B cell (primary cell): ENCODE data around the gene CA9. TPM values are rescaled to one million over a fixed set of nuclear protein-coding genes. Genes with fewer than 3 reads are reported as not detected.

Source experiments
- ATAC-seq: fragments of 200-7000 bp; cut with Tn5 transposase; one replicate; pipeline ENCODE4 v1.10.0; 2021; ENCODE audit warnings: low read depth, mild to moderate bottlenecking, moderate number of reproducible peaks, moderate library complexity
- CTCF ChIA-PET: fragments of 350-600 bp; sonication (Branson Sonifier 250); formaldehyde crosslinking; loops from one replicate; lab custom pipeline; 2021; ENCODE audit warnings: antibody characterized with exemption, inconsistent platforms; lab: Charles Lee
- POLR2A ChIA-PET: fragments of 350-600 bp; sonication (Branson Sonifier 250); formaldehyde crosslinking; loops from one replicate; lab custom pipeline; 2021; ENCODE audit warnings: antibody characterized with exemption; lab: Charles Lee
- DNase-seq: peaks from one replicate; pipeline ENCODE4 v3.0.0; 2013
- H2AFZ ChIP-seq: 2 replicates; pipeline ENCODE4 v1.6.1; 2012; ENCODE audit warnings: mild to moderate bottlenecking, low read depth, low read length; ENCODE audit not compliant: insufficient read depth, poor library complexity, severe bottlenecking
- H3K27ac ChIP-seq, 2 donors: 1 replicate in 1 of 2; 2 replicates in 1 of 2; pipeline ENCODE4 v1.5.1; 2012 to 2013; ENCODE audit warnings: low read length in 2 of 2, mild to moderate bottlenecking in 2 of 2, moderate library complexity in 1 of 2
- H3K27me3 ChIP-seq, 4 experiments: fragments of 200-600 bp in 1 of 4; sonication (generic) in 1 of 4; replicated peaks in 1 of 4; 1 replicate in 2 of 4; 2 replicates in 2 of 4; pipeline versions ENCODE4 v1.6.1 to v1.7.0; 2013 to 2016; ENCODE audit warnings: low read length in 3 of 4, mild to moderate bottlenecking in 2 of 4, mixed read lengths in 1 of 4, moderate library complexity in 1 of 4; ENCODE audit not compliant: insufficient read depth in 4 of 4, control insufficient read depth in 3 of 4; ENCODE audit errors: control extremely low read depth in 1 of 4
- H3K36me3 ChIP-seq, 2 experiments: replicated peaks in 1 of 2; 1 replicate in 1 of 2; 2 replicates in 1 of 2; pipeline versions ENCODE4 v1.6.1 to v1.7.1; 2013; ENCODE audit warnings: low read length in 1 of 2; ENCODE audit not compliant: insufficient read depth in 2 of 2, control insufficient read depth in 1 of 2; ENCODE audit errors: control extremely low read depth in 1 of 2, extremely low read depth in 1 of 2
- H3K4me1 ChIP-seq, 2 donors: fragments of 200-600 bp in 1 of 2; sonication (generic) in 1 of 2; 1 replicate in 1 of 2; 2 replicates in 1 of 2; pipeline versions ENCODE4 v1.5.1 to v1.6.1; 2013 to 2017; ENCODE audit warnings: low read length in 2 of 2; ENCODE audit not compliant: control insufficient read depth in 2 of 2, insufficient read depth in 2 of 2
- H3K4me2 ChIP-seq: replicated peaks from 2 replicates; pipeline ENCODE3; 2012; ENCODE audit warnings: mild to moderate bottlenecking, low read depth, low read length; ENCODE audit not compliant: poor library complexity, severe bottlenecking
- H3K4me3 ChIP-seq, 5 experiments: fragments of 200-600 bp in 1 of 5; sonication (generic) in 1 of 5; 1 replicate in 3 of 5; 2 replicates in 2 of 5; pipeline versions ENCODE4 v1.5.1 to v1.7.0; 2011 to 2016; ENCODE audit warnings: low read length in 4 of 5, mild to moderate bottlenecking in 4 of 5, low read depth in 2 of 5, control low read depth in 1 of 5, moderate library complexity in 1 of 5; ENCODE audit not compliant: insufficient read depth in 1 of 5; ENCODE audit errors: control extremely low read depth in 1 of 5, extremely low read depth in 1 of 5
- H3K79me2 ChIP-seq: fragments of 200-600 bp; sonication (generic); one replicate; pipeline ENCODE4 v1.6.0; 2016; ENCODE audit warnings: low read length; ENCODE audit not compliant: control insufficient read depth, insufficient read depth
- H3K9ac ChIP-seq: fragments of 200-600 bp; sonication (generic); 2 replicates; pipeline ENCODE4 v1.6.1; 2017; ENCODE audit warnings: mild to moderate bottlenecking, low read length, moderate library complexity
- H3K9me3 ChIP-seq, 3 donors: one replicate each; pipeline versions ENCODE4 v1.6.1 to v1.7.1; 2013; ENCODE audit warnings: low read length in 2 of 3; ENCODE audit not compliant: control insufficient read depth in 2 of 3, insufficient read depth in 1 of 3; ENCODE audit errors: control extremely low read depth in 1 of 3
- H4K20me1 ChIP-seq: 2 replicates; pipeline ENCODE4 v1.6.0; 2012; ENCODE audit warnings: mild to moderate bottlenecking, low read length; ENCODE audit not compliant: insufficient read depth, control insufficient read depth, poor library complexity, severe bottlenecking
- H3K27ac Mint-ChIP-seq: one replicate; pipeline ENCODE4 v1.8.0; 2021; ENCODE audit warnings: mixed read lengths
- H3K27me3 Mint-ChIP-seq: one replicate; pipeline ENCODE4 v1.8.0; 2021; ENCODE audit warnings: mixed read lengths
- H3K4me1 Mint-ChIP-seq: one replicate; pipeline ENCODE4 v1.8.0; 2021; ENCODE audit warnings: mixed read lengths
- H3K4me3 Mint-ChIP-seq: one replicate; pipeline ENCODE4 v1.8.0; 2021; ENCODE audit warnings: mixed read lengths
- H3K9me3 Mint-ChIP-seq: one replicate; pipeline ENCODE4 v1.8.0; 2022; ENCODE audit warnings: mixed read lengths; ENCODE audit not compliant: insufficient read depth
- CTCF ChIP-seq: fragments of 200-600 bp; IDR thresholded peaks from one replicate; pipeline ENCODE4 v1.8.0; 2022; ENCODE audit warnings: antibody characterized with exemption, mild to moderate bottlenecking
- EZH2 ChIP-seq: IDR thresholded peaks from 2 replicates; pipeline ENCODE4 v1.6.1; 2012; ENCODE audit warnings: borderline replicate concordance, low read depth, mild to moderate bottlenecking, moderate library complexity, low read length; ENCODE audit not compliant: insufficient read depth, poor library complexity, severe bottlenecking
- WGBS: methylation state at CpG from one replicate; pipeline ENCODE4 v1.1.5; 2013; ENCODE audit warnings: missing lambda C conversion rate; ENCODE audit not compliant: insufficient coverage; 5-methylcytosine and 5-hydroxymethylcytosine counted together
- intact Hi-C: fragments of 100-400 bp; cut with micrococcal nuclease; formaldehyde crosslinking; loops from one replicate; pipeline ENCODE4 v1.10.0; 2022
- polyA plus RNA-seq: library from polyadenylated mRNA; depleted of rRNA; stranded (reverse); fragments of >200 nt; gene quantifications from 2 replicates; pipeline ENCODE4 v1.2.3, GENCODE V29; 2012
- total RNA-seq, 2 donors: library from RNA; stranded (reverse); fragments of 120-200 nt in 1 of 2; gene quantifications; 1 replicate in 1 of 2; 2 replicates in 1 of 2; pipeline versions ENCODE4 v1.2.3 to v1.2.4, GENCODE V29; 2013 to 2022

Gene CA9
- total and polyA plus RNA-seq, 2 donors (not counting 1 experiment from before 2014, with no cell fraction given): not detected

GRCh38 chr9:35711501-35712428 is 38.0 kb downstream of the CA9 start:
- Histone ChIP-seq H4K20me1 (peaks cover 17% of the 10 kb centered on the region), H3K27ac (no peak overlapping the region), H3K27me3 (no peaks in the 10 kb centered on the region), H3K4me1 (no peaks in the 10 kb centered on the region), H3K9me3 (no peaks in the 10 kb centered on the region), H3K9ac (no peak overlapping the region), H3K4me2 (no peak overlapping the region), H3K4me3 (no peak overlapping the region), H2AFZ (no peak overlapping the region), H3K36me3 (peaks cover 8 to 91% of the 10 kb centered on the region in 2 experiments), H3K79me2 (peaks cover 39% of the 10 kb centered on the region)
- Mint-ChIP-seq H3K4me1 (peaks cover 1% of the 10 kb centered on the region), H3K4me3 (no peak overlapping the region), H3K27me3 (no peaks in the 10 kb centered on the region), H3K27ac (no peak overlapping the region), H3K9me3 (no peaks in the 10 kb centered on the region)
- ChIA-PET CTCF (interaction anchor here (1.2 to 20.4 kb wide), 5 partner anchors 15 to 112 kb away, joined by 3 to 195 read pairs (median 3); partner anchors contain the start of genes TLN1 and TPM2), POLR2A (no interaction called here)
- DNase-seq: no peak
- intact Hi-C loops: no loop called here
- 97% methylated on average over 13 of the region's 21 CpGs for WGBS
- no peak for TF ChIP-seq EZH2
- no peak for TF ChIP-seq CTCF
- no peak for ATAC-seq
